ENCODE measurements around the gene VTI1A.
"Not testable (repeated sequence)": the region's sequence is repeated elsewhere in the genome, so short reads cannot be mapped to it uniquely, and the experiment has no call there.

VTI1A gene

DNA sequence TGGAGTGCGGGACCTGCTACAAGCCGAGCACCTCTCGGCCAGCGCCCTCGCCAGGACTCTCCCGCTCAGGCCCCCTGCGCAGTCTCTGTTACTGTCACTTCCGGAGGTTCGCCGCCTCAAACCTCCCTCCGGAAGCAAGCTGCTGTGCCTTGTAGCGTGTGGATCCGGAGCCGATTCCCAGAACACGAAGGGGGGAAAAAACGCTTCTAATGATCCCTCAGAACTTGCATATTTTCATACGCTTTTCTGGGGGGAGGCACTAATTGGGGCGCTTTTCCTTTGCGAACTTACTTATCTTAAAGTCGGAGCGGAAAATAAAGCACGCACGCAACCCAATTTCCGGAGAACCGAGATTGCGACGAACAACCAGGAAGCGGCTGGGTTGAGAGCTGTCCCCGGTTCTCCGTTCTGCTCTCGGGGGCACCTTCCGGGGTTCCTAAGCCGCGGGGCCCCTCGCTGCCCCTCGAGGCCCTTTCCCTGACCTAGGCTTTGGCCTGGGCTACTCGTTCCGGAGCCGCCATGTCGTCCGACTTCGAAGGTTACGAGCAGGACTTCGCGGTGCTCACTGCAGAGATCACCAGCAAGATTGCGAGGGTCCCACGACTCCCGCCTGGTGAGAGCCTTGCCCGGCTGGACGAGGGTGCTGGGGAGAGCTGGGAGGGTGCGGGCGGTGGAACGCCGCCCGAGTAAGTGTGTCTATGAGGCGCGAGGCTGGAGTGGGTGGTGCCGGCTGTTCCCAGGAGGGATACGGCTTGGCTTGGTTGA, at the start of gene VTI1A, which contains the start of gene ZDHHC6:
Gene VTI1A, plus strand, starts transcription at position 361 of the 765 bp plus-strand sequence. Its CDS starts 159 bp downstream, at position 520.
Gene ZDHHC6, minus strand, starts transcription at position 60 of the 765 bp plus-strand sequence. CDS start 1,478 bp downstream, outside the sequence.
- Histone ChIP-seq H3K4me3 (IDR thresholded peaks at IDR 0.05; ENCODE audit: insufficient read depth, low read depth, low read length) (no peak within 1 kb of the TSS), H2AFZ (ENCODE audit: low read depth) (peak within 1 kb of the TSS; percentile 86), H3K27ac (peak within 1 kb of the TSS; percentile 79), H3K4me1 (ENCODE audit: low read depth, poor library complexity, severe bottlenecking) (peaks cover 18% of the 10 kb centered on the region), H3K9ac (peak within 1 kb of the TSS; percentile 87), H4K20me1 (ENCODE audit: insufficient read depth) (no peaks in the 10 kb centered on the region), H3K36me3 (ENCODE audit: insufficient read depth) (peaks cover 6% of the 10 kb centered on the region; the same call in 1 of the 2 replicates), H3K27me3 (ENCODE audit: insufficient read depth, low read depth) (no peaks in the 10 kb centered on the region), H3K4me2 (peak within 1 kb of the TSS; percentile 93), H3K79me2 (ENCODE audit: insufficient read depth, low read depth) (peaks cover 57% of the 10 kb centered on the region)
- TF ChIP-seq, protein P1, sequence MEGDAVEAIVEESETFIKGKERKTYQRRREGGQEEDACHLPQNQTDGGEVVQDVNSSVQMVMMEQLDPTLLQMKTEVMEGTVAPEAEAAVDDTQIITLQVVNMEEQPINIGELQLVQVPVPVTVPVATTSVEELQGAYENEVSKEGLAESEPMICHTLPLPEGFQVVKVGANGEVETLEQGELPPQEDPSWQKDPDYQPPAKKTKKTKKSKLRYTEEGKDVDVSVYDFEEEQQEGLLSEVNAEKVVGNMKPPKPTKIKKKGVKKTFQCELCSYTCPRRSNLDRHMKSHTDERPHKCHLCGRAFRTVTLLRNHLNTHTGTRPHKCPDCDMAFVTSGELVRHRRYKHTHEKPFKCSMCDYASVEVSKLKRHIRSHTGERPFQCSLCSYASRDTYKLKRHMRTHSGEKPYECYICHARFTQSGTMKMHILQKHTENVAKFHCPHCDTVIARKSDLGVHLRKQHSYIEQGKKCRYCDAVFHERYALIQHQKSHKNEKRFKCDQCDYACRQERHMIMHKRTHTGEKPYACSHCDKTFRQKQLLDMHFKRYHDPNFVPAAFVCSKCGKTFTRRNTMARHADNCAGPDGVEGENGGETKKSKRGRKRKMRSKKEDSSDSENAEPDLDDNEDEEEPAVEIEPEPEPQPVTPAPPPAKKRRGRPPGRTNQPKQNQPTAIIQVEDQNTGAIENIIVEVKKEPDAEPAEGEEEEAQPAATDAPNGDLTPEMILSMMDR (conservative IDR thresholded peaks at IDR 0.05; ENCODE audit: low read depth, low read length), result no peak

GRCh38 chr10:112397592-112397991, 49.4 kb upstream of the VTI1A start:
- no peak overlapping the region for H2AFZ ChIP-seq (ENCODE audit: low read depth)
- H3K79me2 ChIP-seq (ENCODE audit: insufficient read depth, low read depth), result no peaks in the 10 kb centered on the region
- H4K20me1 ChIP-seq (ENCODE audit: insufficient read depth), result no peaks in the 10 kb centered on the region
- H3K4me2 ChIP-seq, result no peak overlapping the region
- no peak overlapping the region for H3K9ac ChIP-seq
- H3K36me3 ChIP-seq (ENCODE audit: insufficient read depth), result no peaks in the 10 kb centered on the region
- H3K27me3 ChIP-seq (ENCODE audit: insufficient read depth, low read depth), result no peaks in the 10 kb centered on the region
- H3K27ac ChIP-seq, result no peak overlapping the region
- peaks cover 10% of the 10 kb centered on the region for H3K4me1 ChIP-seq (ENCODE audit: low read depth, poor library complexity, severe bottlenecking)
- H3K4me3 ChIP-seq (IDR thresholded peaks at IDR 0.05; ENCODE audit: insufficient read depth, low read depth, low read length), result no peak overlapping the region
- TF ChIP-seq, protein P1 (conservative IDR thresholded peaks at IDR 0.05; ENCODE audit: low read depth, low read length), result no peak

DNA sequence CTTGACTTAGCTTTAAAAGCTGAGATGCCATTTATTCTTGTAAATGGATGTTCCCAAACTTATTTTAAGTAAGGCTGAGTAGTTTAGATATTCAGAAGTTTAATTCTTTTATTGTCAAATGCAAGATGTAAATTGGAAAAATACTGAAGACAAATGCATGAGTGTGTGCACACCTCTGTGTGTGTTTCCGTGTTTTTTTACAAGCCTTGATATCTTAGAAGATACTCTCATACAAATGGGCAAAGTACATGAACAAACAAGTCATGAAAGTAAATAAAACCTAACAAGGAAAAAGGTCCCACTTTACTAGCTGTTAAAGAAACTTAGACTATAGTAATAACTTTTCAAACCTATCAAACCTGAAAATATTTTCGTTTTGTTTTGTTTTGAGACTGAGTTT, 44.1 kb upstream of the VTI1A start:
- no peaks in the 10 kb centered on the region for H3K79me2 ChIP-seq (ENCODE audit: insufficient read depth, low read depth)
- H3K4me2 ChIP-seq, result no peak overlapping the region
- H3K4me1 ChIP-seq (ENCODE audit: low read depth, poor library complexity, severe bottlenecking), result no peaks in the 10 kb centered on the region
- no peaks in the 10 kb centered on the region for H3K36me3 ChIP-seq (ENCODE audit: insufficient read depth)
- no peak overlapping the region for H3K4me3 ChIP-seq (IDR thresholded peaks at IDR 0.05; ENCODE audit: insufficient read depth, low read depth, low read length)
- no peak overlapping the region for H3K27ac ChIP-seq
- H4K20me1 ChIP-seq (ENCODE audit: insufficient read depth), result no peaks in the 10 kb centered on the region
- H3K27me3 ChIP-seq (ENCODE audit: insufficient read depth, low read depth), result no peaks in the 10 kb centered on the region
- TF ChIP-seq, protein P1 (conservative IDR thresholded peaks at IDR 0.05; ENCODE audit: low read depth, low read length), result no peak
- no peak overlapping the region for H2AFZ ChIP-seq (ENCODE audit: low read depth)
- no peak overlapping the region for H3K9ac ChIP-seq

- H3K27ac ChIP-seq, result no peak overlapping the region
- H3K27me3 ChIP-seq (ENCODE audit: insufficient read depth, low read depth), result no peaks in the 10 kb centered on the region
- H3K4me3 ChIP-seq (IDR thresholded peaks at IDR 0.05; ENCODE audit: insufficient read depth, low read depth, low read length), result no peak overlapping the region
- H4K20me1 ChIP-seq (ENCODE audit: insufficient read depth), result no peaks in the 10 kb centered on the region
- no peak overlapping the region for H2AFZ ChIP-seq (ENCODE audit: low read depth)
- H3K4me1 ChIP-seq (ENCODE audit: low read depth, poor library complexity, severe bottlenecking), result no peaks in the 10 kb centered on the region
- H3K79me2 ChIP-seq (ENCODE audit: insufficient read depth, low read depth), result no peaks in the 10 kb centered on the region
- TF ChIP-seq, protein P1 (conservative IDR thresholded peaks at IDR 0.05; ENCODE audit: low read depth, low read length), result no peak
- no peaks in the 10 kb centered on the region for H3K36me3 ChIP-seq (ENCODE audit: insufficient read depth)
- H3K9ac ChIP-seq, result no peak overlapping the region
- H3K4me2 ChIP-seq, result no peak overlapping the region
These were observed 42.4 kb upstream of the VTI1A start for GRCh38 chr10:112404617-112405016.

GRCh38 chr10:112406806-112407205, 40.2 kb upstream of the VTI1A start:
- H3K27ac ChIP-seq; H3K79me2 ChIP-seq (ENCODE audit: insufficient read depth, low read depth); H3K27me3 ChIP-seq (ENCODE audit: insufficient read depth, low read depth); H2AFZ ChIP-seq (ENCODE audit: low read depth); H3K4me3 ChIP-seq (IDR thresholded peaks at IDR 0.05; ENCODE audit: insufficient read depth, low read depth, low read length); H3K4me2 ChIP-seq; H4K20me1 ChIP-seq (ENCODE audit: insufficient read depth); H3K36me3 ChIP-seq (ENCODE audit: insufficient read depth); H3K9ac ChIP-seq; H3K4me1 ChIP-seq (ENCODE audit: low read depth, poor library complexity, severe bottlenecking): not testable (repeated sequence)
